H1 (cell line): ENCODE measurements around the gene SPOP. TPM values are rescaled to one million over a fixed set of nuclear protein-coding genes. Genes with fewer than 3 reads are reported as not detected.

ENCODE experiments used
- CTCF ChIA-PET: fragments of 300-600 bp; sonication (Branson Sonifier 250); formaldehyde crosslinking; loops from one replicate; lab custom pipeline; 2021; ENCODE audit not compliant: partially characterized antibody; lab: Charles Lee
- POLR2A ChIA-PET: fragments of 300-600 bp; sonication (Branson Sonifier 250); formaldehyde crosslinking; loops from one replicate; lab custom pipeline; 2021; ENCODE audit warnings: inconsistent platforms; ENCODE audit not compliant: partially characterized antibody; lab: Charles Lee
- DNase-seq, 2 experiments: peaks; one replicate each; pipeline versions ENCODE4 v3.0.0 to v3.0.0-alpha.2; 2010 to 2022; ENCODE audit warnings: low spot score in 2 of 2, low read depth in 1 of 2, mixed read lengths in 1 of 2
- FAIRE-seq: peaks from 2 replicates; lab custom pipeline; 2011; peaks lifted over from hg19 to GRCh38; lab: Jason Lieb, UNC
- H2AFZ ChIP-seq: 2 replicates; pipeline ENCODE4 v1.8.1; 2012; ENCODE audit warnings: low read length, inconsistent platforms
- H2AK5ac ChIP-seq: 2 replicates; pipeline ENCODE4 v1.6.1; 2013; ENCODE audit warnings: low read depth, low read length
- H2BK120ac ChIP-seq: replicated peaks from 2 replicates; pipeline ENCODE3; 2013; ENCODE audit warnings: low read depth, low read length, inconsistent platforms
- H2BK12ac ChIP-seq: 2 replicates; pipeline ENCODE4 v1.6.1; 2013; ENCODE audit warnings: low read depth, low read length
- H2BK15ac ChIP-seq: 2 replicates; pipeline ENCODE4 v1.6.1; 2013; ENCODE audit warnings: low read length
- H2BK20ac ChIP-seq: 2 replicates; pipeline ENCODE4 v1.6.1; 2013; ENCODE audit warnings: low read length
- H2BK5ac ChIP-seq: 2 replicates; pipeline ENCODE4 v1.6.1; 2013; ENCODE audit warnings: low read depth, low read length
- H3K14ac ChIP-seq: 2 replicates; pipeline ENCODE4 v1.6.1; 2013; ENCODE audit warnings: inconsistent platforms; ENCODE audit not compliant: insufficient read length
- H3K18ac ChIP-seq: 2 replicates; pipeline ENCODE4 v1.6.1; 2013; ENCODE audit warnings: low read length; ENCODE audit errors: extremely low read depth
- H3K23ac ChIP-seq: 2 replicates; pipeline ENCODE4 v1.6.1; 2013; ENCODE audit warnings: inconsistent platforms; ENCODE audit not compliant: insufficient read length
- H3K23me2 ChIP-seq: 2 replicates; pipeline ENCODE4 v1.6.1; 2013; ENCODE audit warnings: low read depth, low read length
- H3K27ac ChIP-seq: 2 replicates; pipeline ENCODE4 v1.6.1; 2011; ENCODE audit warnings: low read depth, low read length, inconsistent platforms
- H3K27me3 ChIP-seq, 4 experiments: replicated peaks in 1 of 4; 1 replicate in 1 of 4; 2 replicates in 3 of 4; pipeline versions ENCODE4 v1.6.1 to v1.8.1; 2011 to 2013; ENCODE audit warnings: low read length in 3 of 4, mild to moderate bottlenecking in 3 of 4, inconsistent platforms in 2 of 4, mixed read lengths in 2 of 4, moderate library complexity in 1 of 4; ENCODE audit not compliant: control insufficient read depth in 3 of 4, insufficient read depth in 3 of 4; ENCODE audit errors: extremely low read depth in 1 of 4
- H3K36me3 ChIP-seq, 4 experiments: 2 replicates each; pipeline versions ENCODE4 v1.6.1 to v1.8.1; 2011 to 2013; ENCODE audit warnings: mild to moderate bottlenecking in 4 of 4, low read length in 3 of 4, moderate library complexity in 2 of 4, control low read depth in 1 of 4, inconsistent platforms in 1 of 4; ENCODE audit not compliant: insufficient read depth in 4 of 4, control insufficient read depth in 2 of 4
- H3K4ac ChIP-seq: replicated peaks from 2 replicates; pipeline ENCODE3; 2013; ENCODE audit warnings: low read length, low read depth, mixed read lengths, inconsistent platforms; ENCODE audit not compliant: insufficient read length
- H3K4me1 ChIP-seq, 4 experiments: replicated peaks in 1 of 4; 1 replicate in 1 of 4; 2 replicates in 3 of 4; pipeline versions ENCODE4 v1.6.1 to v1.8.1; 2011 to 2013; ENCODE audit warnings: low read length in 3 of 4, inconsistent platforms in 2 of 4, mixed read lengths in 1 of 4; ENCODE audit not compliant: insufficient read depth in 4 of 4, control insufficient read depth in 3 of 4
- H3K4me2 ChIP-seq, 2 experiments: 2 replicates each; pipeline versions ENCODE4 v1.6.1 to v1.8.1; 2011 to 2013; ENCODE audit warnings: low read depth in 2 of 2, low read length in 2 of 2, control low read depth in 1 of 2, inconsistent platforms in 1 of 2, mild to moderate bottlenecking in 1 of 2; ENCODE audit not compliant: insufficient read depth in 1 of 2
- H3K4me3 ChIP-seq, 4 experiments: fragments of 200-600, 300-600 bp in 1 of 4; sonication (generic), shearing (Covaris generic), sonication (Bioruptor Twin) in 1 of 4; 2 replicates each; pipeline versions ENCODE4 v1.5.1 to v1.8.1; 2011 to 2016; ENCODE audit warnings: low read length in 4 of 4, low read depth in 3 of 4, control low read depth in 2 of 4, inconsistent platforms in 2 of 4, mild to moderate bottlenecking in 2 of 4, mixed read lengths in 1 of 4, moderate library complexity in 1 of 4; ENCODE audit not compliant: insufficient read depth in 2 of 4; ENCODE audit errors: extremely low read depth in 1 of 4
- H3K56ac ChIP-seq: replicated peaks from 2 replicates; pipeline ENCODE3; 2013; ENCODE audit warnings: low read depth, mild to moderate bottlenecking, mixed read lengths, low read length, inconsistent platforms; ENCODE audit not compliant: insufficient read length
- H3K79me1 ChIP-seq: 2 replicates; pipeline ENCODE4 v1.6.1; 2013; ENCODE audit warnings: low read depth, low read length, control low read depth
- H3K79me2 ChIP-seq, 2 experiments: 2 replicates each; pipeline versions ENCODE4 v1.6.1 to v1.8.1; 2012 to 2013; ENCODE audit warnings: low read length in 2 of 2, mild to moderate bottlenecking in 2 of 2, inconsistent platforms in 1 of 2; ENCODE audit not compliant: insufficient read depth in 2 of 2, control insufficient read depth in 1 of 2
- H3K9ac ChIP-seq, 4 experiments: replicated peaks in 1 of 4; 1 replicate in 1 of 4; 2 replicates in 3 of 4; pipeline versions ENCODE4 v1.6.1 to v1.8.1; 2011 to 2013; ENCODE audit warnings: low read depth in 3 of 4, low read length in 3 of 4, control low read depth in 2 of 4, mild to moderate bottlenecking in 2 of 4, moderate library complexity in 2 of 4, inconsistent platforms in 1 of 4; ENCODE audit errors: extremely low read depth in 1 of 4
- H3K9me3 ChIP-seq, 2 experiments: 2 replicates each; pipeline versions ENCODE4 v1.6.1 to v1.8.1; 2012 to 2013; ENCODE audit warnings: mild to moderate bottlenecking in 2 of 2, moderate library complexity in 2 of 2, control low read depth in 1 of 2, inconsistent platforms in 1 of 2, low read depth in 1 of 2, low read length in 1 of 2, mixed read lengths in 1 of 2; ENCODE audit not compliant: insufficient read depth in 2 of 2
- H4K20me1 ChIP-seq, 2 experiments: replicated peaks in 1 of 2; 2 replicates each; pipeline versions ENCODE3 to v1.8.1; 2011 to 2013; ENCODE audit warnings: inconsistent platforms in 2 of 2, low read length in 2 of 2, mild to moderate bottlenecking in 1 of 2; ENCODE audit not compliant: insufficient read depth in 2 of 2, control insufficient read depth in 1 of 2
- H4K5ac ChIP-seq: 2 replicates; pipeline ENCODE4 v1.6.1; 2013; ENCODE audit warnings: low read length, low read depth, mixed read lengths, inconsistent platforms; ENCODE audit not compliant: insufficient read length
- H4K8ac ChIP-seq: 2 replicates; pipeline ENCODE4 v1.8.0; 2013; ENCODE audit warnings: mild to moderate bottlenecking, moderate library complexity, low read length, inconsistent platforms; ENCODE audit not compliant: insufficient read depth; ENCODE audit errors: extremely low read depth
- H4K91ac ChIP-seq: replicated peaks from 2 replicates; pipeline ENCODE3; 2013; ENCODE audit warnings: low read length, mixed read lengths, inconsistent platforms; ENCODE audit not compliant: insufficient read length
- BRCA1 ChIP-seq: IDR thresholded peaks from 2 replicates; pipeline ENCODE4 v1.6.1; 2012; ENCODE audit warnings: low read depth, low read length, improper control_type of control experiment
- KDM4A ChIP-seq: IDR thresholded peaks from one replicate; pipeline ENCODE4 v1.7.1; 2012; ENCODE audit warnings: low read depth, mild to moderate bottlenecking, moderate library complexity, low read length, inconsistent platforms; ENCODE audit not compliant: severe bottlenecking
- RAD21 ChIP-seq, 2 experiments: IDR thresholded peaks in 1 of 2; conservative IDR thresholded peaks in 1 of 2; 2 replicates each; pipeline ENCODE4 v1.6.1; 2011; ENCODE audit warnings: low read depth in 2 of 2, low read length in 2 of 2, improper control_type of control experiment in 1 of 2, inconsistent platforms in 1 of 2, mild to moderate bottlenecking in 1 of 2, moderate library complexity in 1 of 2
- SIN3A ChIP-seq, 2 experiments: IDR thresholded peaks in 1 of 2; conservative IDR thresholded peaks in 1 of 2; 2 replicates each; pipeline ENCODE4 v1.6.1; 2011 to 2012; ENCODE audit warnings: low read length in 2 of 2, improper control_type of control experiment in 1 of 2, low read depth in 1 of 2, mild to moderate bottlenecking in 1 of 2
- SP1 ChIP-seq: IDR thresholded peaks from 2 replicates; pipeline ENCODE4 v1.6.1; 2011; ENCODE audit warnings: low read depth, low read length
- SP4 ChIP-seq: IDR thresholded peaks from 2 replicates; pipeline ENCODE4 v1.6.1; 2012; ENCODE audit warnings: low read length, inconsistent platforms
- WGBS, 2 experiments: shearing (Covaris generic) in 1 of 2; methylation state at CpG; one replicate each; pipeline versions ENCODE4 v1.1.6 to v1.1.7; 2013 to 2015; ENCODE audit warnings: low lambda C conversion rate in 2 of 2, mixed read lengths in 2 of 2, inconsistent platforms in 1 of 2, low coverage in 1 of 2, missing lambda C conversion rate in 1 of 2; ENCODE audit not compliant: insufficient replicate concordance in 2 of 2, insufficient coverage in 1 of 2, insufficient read length in 1 of 2; ENCODE audit errors: extremely low coverage in 1 of 2, missing lambda C conversion rate in 1 of 2; 5-methylcytosine and 5-hydroxymethylcytosine counted together
- polyA plus RNA-seq, 7 experiments: library from polyadenylated mRNA; depleted of rRNA in 3 of 7; stranded (reverse) in 5 of 7; unstranded in 2 of 7; fragments of >200 nt in 5 of 7; fragments of 200-250 nt in 2 of 7; gene quantifications; 1 replicate in 5 of 7; 2 replicates in 1 of 7; 4 replicates in 1 of 7; pipeline versions ENCODE4 v1.2.1 to v1.2.3, GENCODE V29; 2011 to 2013; ENCODE audit warnings: missing spikeins in 2 of 7, mixed read lengths in 2 of 7
- total RNA-seq: library from RNA; stranded (reverse); fragmentation: NEBNext Ultra II Directional; extraction: Animal tissue kit (Norgen Biotek cat#: 25700); gene quantifications from 2 replicates; pipeline ENCODE4 v1.2.1, GENCODE V29; 2021

The SPOP gene
- total and polyA plus RNA-seq, 2 of the 8 experiments (the other 6 are each of a cell fraction or from before 2014, with no cell fraction given): 13.3 to 25.6 TPM

DNA sequence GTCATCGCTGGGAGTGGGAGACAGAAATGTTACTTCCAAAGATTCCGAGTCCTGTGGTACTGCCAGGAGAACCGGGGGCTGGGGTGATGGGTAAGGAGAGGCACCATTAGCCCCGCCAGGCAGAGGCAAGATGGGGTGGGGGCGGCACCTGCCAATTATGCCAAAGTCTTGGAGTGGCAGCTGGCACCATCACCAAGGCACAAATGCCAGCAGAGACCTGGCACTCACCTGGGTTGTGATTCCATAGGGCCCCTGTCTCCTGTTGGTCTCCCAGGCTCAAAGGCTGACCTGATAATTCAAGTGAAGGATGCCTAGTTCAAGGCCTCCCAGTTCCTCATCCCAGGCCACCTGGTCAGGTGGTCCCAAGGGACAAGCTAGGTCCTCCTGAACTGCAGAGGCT lies 94.7 kb downstream of the SPOP start:
- no peak overlapping the region for H3K14ac ChIP-seq
- H3K79me1 ChIP-seq: no peaks in the 10 kb centered on the region
- no peak overlapping the region for H2BK15ac ChIP-seq
- POLR2A ChIA-PET: interaction anchor here (1.4 to 1.5 kb wide), 2 partner anchors 14 to 124 kb away, joined by 4 read pairs; partner anchors contain the start of gene SLC35B1
- H3K27me3 ChIP-seq: peaks cover 0 to under 1% (median 0%) of the 10 kb centered on the region in 4 experiments; a peak in 2 of 7 replicates
- CTCF ChIA-PET: interaction anchor here (1.0 to 4.9 kb wide), 5 partner anchors 9 to 20 kb away, joined by 3 to 27 read pairs (median 6); no protein-coding TSS in a partner anchor
- H3K4me3 ChIP-seq: no peak overlapping the region
- H3K4me2 ChIP-seq: no peak overlapping the region
- no peak overlapping the region for H2BK5ac ChIP-seq
- 87% methylated on average over 5 of the region's 5 CpGs; no CpG with 5 or more reads in 1 of the 2 experiments for WGBS, 2 experiments
- H2BK20ac ChIP-seq: no peak overlapping the region
- H4K5ac ChIP-seq: no peak overlapping the region
- no peak overlapping the region for H3K18ac ChIP-seq
- no peak for FAIRE-seq
- H3K23ac ChIP-seq: no peak overlapping the region
- no peak overlapping the region for H3K4ac ChIP-seq
- H3K9ac ChIP-seq: no peak overlapping the region
- no peak for DNase-seq
- H2BK12ac ChIP-seq: no peak overlapping the region
- no peaks in the 10 kb centered on the region for H3K79me2 ChIP-seq
- H3K36me3 ChIP-seq: no peaks in the 10 kb centered on the region
- H2AK5ac ChIP-seq: no peak overlapping the region
- H4K20me1 ChIP-seq: peaks cover 0 to 2% of the 10 kb centered on the region in 2 experiments
- H3K9me3 ChIP-seq: no peaks in the 10 kb centered on the region
- H4K8ac ChIP-seq: no peak overlapping the region
- H3K56ac ChIP-seq: no peak overlapping the region
- no peak overlapping the region for H2BK120ac ChIP-seq
- no peak for TF ChIP-seq SP4
- no peak for TF ChIP-seq KDM4A
- TF ChIP-seq BRCA1: no peak
- no peak for TF ChIP-seq SP1
- no peak for TF ChIP-seq RAD21 (IDR thresholded peaks at IDR 0.05 in 1 of 2, conservative IDR thresholded peaks at IDR 0.05 in 1 of 2; ENCODE audit: low read depth in 2 of 2, low read length in 2 of 2)
- no peak for TF ChIP-seq SIN3A (conservative IDR thresholded peaks at IDR 0.05 in 1 of 2, IDR thresholded peaks at IDR 0.05 in 1 of 2; ENCODE audit: low read depth in 1 of 2, low read length in 2 of 2)
- peaks cover 0 to 5% (median under 1%) of the 10 kb centered on the region in 4 experiments; a peak in 3 of 7 replicates for H3K4me1 ChIP-seq
- no peak overlapping the region for H3K27ac ChIP-seq
- no peak overlapping the region for H4K91ac ChIP-seq
- no peak overlapping the region for H2AFZ ChIP-seq
- 0 out of 2 replicates have a peak, but pooled peaks cover 2% of the 10 kb centered on the region for H3K23me2 ChIP-seq
